ENCODE measurements around the gene STON2.

DNA sequence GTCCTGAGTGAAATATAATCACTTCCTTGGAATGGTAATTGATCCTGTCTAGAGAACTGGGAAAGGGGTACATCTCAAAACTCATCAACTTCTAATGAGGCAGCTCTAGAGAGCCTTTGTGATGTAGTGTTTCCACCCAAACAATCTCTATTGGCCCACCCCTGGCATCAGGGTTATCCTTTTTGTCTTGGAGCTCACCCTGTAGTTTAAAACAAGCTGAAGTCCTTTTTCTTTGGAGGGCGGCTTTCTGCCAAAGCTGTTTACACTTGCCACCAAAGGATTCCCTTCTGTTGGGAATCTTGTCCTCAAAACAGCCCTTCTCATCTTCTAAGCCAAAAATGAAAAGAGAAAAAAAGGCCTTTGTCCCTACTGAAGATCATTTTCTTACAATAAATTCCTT, 118.8 kb downstream of the STON2 start:
- TF ChIP-seq POLR2A (IDR thresholded peaks at IDR 0.05) (no peak), EP300 (IDR thresholded peaks at IDR 0.05) (no peak)
- TF ChIP-seq, protein P1, sequence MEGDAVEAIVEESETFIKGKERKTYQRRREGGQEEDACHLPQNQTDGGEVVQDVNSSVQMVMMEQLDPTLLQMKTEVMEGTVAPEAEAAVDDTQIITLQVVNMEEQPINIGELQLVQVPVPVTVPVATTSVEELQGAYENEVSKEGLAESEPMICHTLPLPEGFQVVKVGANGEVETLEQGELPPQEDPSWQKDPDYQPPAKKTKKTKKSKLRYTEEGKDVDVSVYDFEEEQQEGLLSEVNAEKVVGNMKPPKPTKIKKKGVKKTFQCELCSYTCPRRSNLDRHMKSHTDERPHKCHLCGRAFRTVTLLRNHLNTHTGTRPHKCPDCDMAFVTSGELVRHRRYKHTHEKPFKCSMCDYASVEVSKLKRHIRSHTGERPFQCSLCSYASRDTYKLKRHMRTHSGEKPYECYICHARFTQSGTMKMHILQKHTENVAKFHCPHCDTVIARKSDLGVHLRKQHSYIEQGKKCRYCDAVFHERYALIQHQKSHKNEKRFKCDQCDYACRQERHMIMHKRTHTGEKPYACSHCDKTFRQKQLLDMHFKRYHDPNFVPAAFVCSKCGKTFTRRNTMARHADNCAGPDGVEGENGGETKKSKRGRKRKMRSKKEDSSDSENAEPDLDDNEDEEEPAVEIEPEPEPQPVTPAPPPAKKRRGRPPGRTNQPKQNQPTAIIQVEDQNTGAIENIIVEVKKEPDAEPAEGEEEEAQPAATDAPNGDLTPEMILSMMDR (IDR thresholded peaks at IDR 0.05) = no peak

All from ovary (tissue), 3 donors.